Small intestine (tissue), 7 donors: Measurements from ENCODE around the gene PRAMEF18. TPM values are rescaled to one million over a fixed set of nuclear protein-coding genes. Genes with fewer than 3 reads are reported as not detected.
A peak's percentile ranks its signal among the peaks of the same experiment; 100 is the strongest.
"Not testable (repeated sequence)": the region's sequence is repeated elsewhere in the genome, so short reads cannot be mapped to it uniquely, and the experiment has no call there.

Source experiments
- DNase-seq, 2 donors: peaks; one replicate each; pipeline versions ENCODE4 v3.0.0 to v3.0.0-alpha.2; 2013
- FAIRE-seq: peaks from 2 replicates; lab custom pipeline; 2012; peaks lifted over from hg19 to GRCh38; lab: Jason Lieb, UNC
- H3K27ac ChIP-seq, 3 donors: one replicate each; pipeline ENCODE4 v1.5.1; 2013; ENCODE audit warnings: low read length in 2 of 3, mild to moderate bottlenecking in 2 of 3, control low read depth in 1 of 3, inconsistent platforms in 1 of 3, low read depth in 1 of 3, moderate library complexity in 1 of 3
- H3K27me3 ChIP-seq, 3 donors: one replicate each; pipeline ENCODE4 v1.6.1; 2013; ENCODE audit warnings: low read length in 3 of 3, inconsistent platforms in 1 of 3; ENCODE audit not compliant: control insufficient read depth in 3 of 3, insufficient read depth in 3 of 3
- H3K36me3 ChIP-seq, 3 donors: one replicate each; pipeline ENCODE4 v1.6.1; 2013; ENCODE audit warnings: low read length in 3 of 3, inconsistent platforms in 1 of 3, low read depth in 1 of 3, mild to moderate bottlenecking in 1 of 3, moderate library complexity in 1 of 3; ENCODE audit not compliant: control insufficient read depth in 3 of 3, insufficient read depth in 2 of 3
- H3K4me1 ChIP-seq, 3 donors: one replicate each; pipeline ENCODE4 v1.6.1; 2013; ENCODE audit warnings: low read length in 2 of 3, inconsistent platforms in 1 of 3, low read depth in 1 of 3, mild to moderate bottlenecking in 1 of 3, moderate library complexity in 1 of 3; ENCODE audit not compliant: control insufficient read depth in 3 of 3, insufficient read depth in 2 of 3
- H3K4me3 ChIP-seq, 3 donors: one replicate each; pipeline ENCODE4 v1.5.1; 2013; ENCODE audit warnings: low read length in 3 of 3, control low read depth in 1 of 3, inconsistent platforms in 1 of 3, low read depth in 1 of 3, mild to moderate bottlenecking in 1 of 3, moderate library complexity in 1 of 3
- H3K9me3 ChIP-seq, 2 donors: one replicate each; pipeline ENCODE4 v1.6.1; 2013; ENCODE audit warnings: low read depth in 1 of 2, low read length in 1 of 2; ENCODE audit not compliant: control insufficient read depth in 2 of 2, insufficient read depth in 1 of 2
- WGBS, 3 donors: extraction: QIAGEN DNeasy Blood & Tissue Kit; methylation state at CpG; one replicate each; pipeline ENCODE4 v1.1.7; 2013; 5-methylcytosine and 5-hydroxymethylcytosine counted together
- polyA plus RNA-seq, 4 donors: library from polyadenylated mRNA; stranded (reverse) in 3 of 4; unstranded in 1 of 4; fragments of 200-250 nt in 3 of 4; fragments of 120-200 nt in 1 of 4; gene quantifications; one replicate each; pipeline versions ENCODE4 v1.2.1 to v1.2.3, GENCODE V29; 2013
- donor health status: healthy with polysubstance abuse.
- donor health status: control.
- donor health status: control.
- donor health status: Bipolar disorder and iron deficiency.
- donor health status: healthy.

Gene PRAMEF18
- polyA plus RNA-seq, 4 donors = not detected

DNA sequence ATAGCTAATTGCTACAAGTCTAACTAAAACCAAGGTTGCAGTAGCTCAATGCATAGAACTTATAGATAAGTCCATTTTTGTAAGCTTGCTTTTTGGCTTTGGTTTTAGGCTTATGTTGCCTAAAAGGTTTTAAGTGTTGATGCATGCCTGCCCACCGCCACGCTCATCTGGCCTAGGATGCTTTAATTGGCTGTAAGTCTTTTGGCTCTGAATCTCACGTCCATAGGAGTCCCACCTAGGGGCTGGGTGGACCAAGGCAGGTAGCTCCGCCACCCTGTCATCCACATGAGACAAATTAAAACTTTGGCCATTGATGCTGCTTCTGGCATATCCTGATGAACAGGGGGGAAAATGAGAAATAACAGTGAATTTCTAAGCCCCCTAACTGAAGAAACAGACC lies 11.6 kb upstream of the PRAMEF18 start:
- H3K27ac ChIP-seq, H3K36me3 ChIP-seq, H3K4me1 ChIP-seq, FAIRE-seq, H3K27me3 ChIP-seq, H3K9me3 ChIP-seq, DNase-seq, H3K4me3 ChIP-seq: not testable (repeated sequence)
- 75 to 76% (median 76%) methylated on average over 4 of the region's 4 CpGs for WGBS, 3 donors

DNA sequence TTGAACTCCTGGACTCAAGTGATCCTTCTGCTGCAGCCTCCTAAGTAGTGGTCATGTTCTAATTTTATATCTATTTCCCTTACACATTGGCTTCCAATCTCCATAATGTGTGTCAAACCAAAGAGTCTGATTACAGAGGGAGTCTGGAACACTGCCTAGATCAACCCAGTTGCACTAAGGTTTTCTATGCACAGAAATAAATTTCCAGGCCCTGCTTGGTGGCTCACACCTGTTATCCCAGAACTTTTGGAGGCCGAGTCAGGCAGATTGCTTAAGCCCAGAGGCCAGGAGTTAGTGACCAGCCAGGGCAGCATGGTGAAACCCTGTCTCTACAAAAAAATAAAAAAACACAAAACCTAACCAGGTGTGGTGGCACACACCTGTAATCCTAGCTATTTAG lies 8.1 kb upstream of the PRAMEF18 start:
- WGBS, 3 donors = 61 to 75% (median 65%) methylated on average over 1 of the region's 1 CpG
- FAIRE-seq, DNase-seq: not testable (repeated sequence)

DNA sequence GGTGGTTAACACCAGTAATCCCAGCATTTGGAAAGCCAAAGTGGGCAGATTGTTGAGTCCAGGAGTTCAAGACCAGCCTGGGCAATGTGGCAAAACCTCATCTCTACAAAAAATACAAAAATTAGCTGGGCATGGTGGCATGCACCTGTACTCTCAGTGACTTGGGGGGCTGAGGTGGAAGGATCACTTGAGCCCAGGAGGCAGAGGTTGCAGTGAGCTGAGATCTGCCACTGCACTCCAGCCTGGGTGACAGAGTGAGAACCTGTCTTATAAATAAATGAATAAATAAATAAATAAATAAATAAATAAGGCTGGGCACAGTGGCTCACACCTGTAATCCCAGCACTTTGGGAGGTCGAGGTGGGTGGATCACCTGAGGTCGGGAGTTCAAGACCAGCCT lies 6.1 kb upstream of the PRAMEF18 start:
- H3K36me3 ChIP-seq, FAIRE-seq, DNase-seq, H3K9me3 ChIP-seq, H3K4me3 ChIP-seq, H3K27ac ChIP-seq, H3K4me1 ChIP-seq, H3K27me3 ChIP-seq: not testable (repeated sequence)
- 58 to 61% (median 60%) methylated on average over 2 of the region's 2 CpGs for WGBS, 3 donors

More for the DNA sequence above, 8.1 kb upstream of the PRAMEF18 start:
- not testable (repeated sequence) for H3K36me3 ChIP-seq, H3K4me3 ChIP-seq, H3K27ac ChIP-seq, H3K4me1 ChIP-seq, H3K9me3 ChIP-seq, H3K27me3 ChIP-seq

DNA sequence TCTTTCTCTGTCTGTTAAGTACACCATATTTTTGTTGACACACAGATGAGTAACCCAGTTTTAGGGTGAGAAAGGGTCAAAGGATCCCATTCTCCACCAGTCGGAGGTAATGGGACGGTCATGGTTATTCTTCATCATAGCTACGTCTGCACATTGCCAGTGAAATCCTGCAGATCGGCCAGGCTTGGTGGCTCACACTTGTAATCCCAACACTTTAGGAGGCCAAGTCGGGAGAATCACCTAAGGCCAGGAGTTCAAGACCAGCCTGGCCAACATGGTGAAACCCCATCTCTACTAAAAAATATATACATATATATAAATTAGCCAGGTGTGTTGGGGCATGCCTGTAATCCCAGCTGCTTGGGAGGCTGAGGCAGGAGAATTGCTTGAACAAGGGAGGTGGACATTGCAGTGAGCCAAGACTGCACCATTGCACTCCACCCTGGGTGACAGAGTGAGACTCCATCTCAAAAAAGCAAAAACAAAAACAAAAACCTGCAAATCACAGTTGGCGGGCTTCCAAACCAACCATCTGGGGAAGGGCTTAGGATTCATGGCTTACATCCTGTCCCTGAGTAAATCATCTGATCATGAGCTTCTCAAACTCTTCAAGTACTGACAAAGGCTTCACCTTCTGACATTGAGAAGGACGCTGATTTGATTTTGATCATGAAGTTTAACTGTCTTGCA lies 5.3 kb upstream of the PRAMEF18 start:
- H3K36me3 ChIP-seq, H3K4me1 ChIP-seq, H3K27ac ChIP-seq, DNase-seq, H3K4me3 ChIP-seq, H3K9me3 ChIP-seq, FAIRE-seq, H3K27me3 ChIP-seq: not testable (repeated sequence)
- 75 to 79% (median 79%) methylated on average over 7 of the region's 7 CpGs for WGBS, 3 donors

DNA sequence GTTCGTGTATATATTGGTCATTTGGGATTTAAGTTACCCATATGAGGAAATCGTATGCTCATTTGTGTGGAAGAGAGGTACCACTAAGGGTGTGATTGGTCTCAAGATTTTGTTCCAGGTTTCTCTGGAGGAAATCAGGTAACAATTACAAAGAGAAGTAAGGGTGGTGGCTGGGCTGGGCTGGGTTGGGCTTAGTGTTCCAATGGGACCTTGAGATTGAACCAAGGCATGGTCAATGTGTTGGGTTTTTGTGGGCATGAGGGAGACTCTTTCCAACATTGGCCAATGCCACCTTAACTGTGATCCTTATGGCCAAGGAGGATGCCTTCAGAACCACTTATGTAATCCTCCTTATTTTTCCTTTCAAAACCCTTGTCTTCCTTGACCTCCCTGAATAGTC lies 4.6 kb upstream of the PRAMEF18 start:
- not testable (repeated sequence) for H3K36me3 ChIP-seq, H3K4me3 ChIP-seq, H3K27ac ChIP-seq, H3K9me3 ChIP-seq, DNase-seq, FAIRE-seq, H3K4me1 ChIP-seq, H3K27me3 ChIP-seq
- 79 to 82% (median 81%) methylated on average over 2 of the region's 2 CpGs for WGBS, 3 donors

DNA sequence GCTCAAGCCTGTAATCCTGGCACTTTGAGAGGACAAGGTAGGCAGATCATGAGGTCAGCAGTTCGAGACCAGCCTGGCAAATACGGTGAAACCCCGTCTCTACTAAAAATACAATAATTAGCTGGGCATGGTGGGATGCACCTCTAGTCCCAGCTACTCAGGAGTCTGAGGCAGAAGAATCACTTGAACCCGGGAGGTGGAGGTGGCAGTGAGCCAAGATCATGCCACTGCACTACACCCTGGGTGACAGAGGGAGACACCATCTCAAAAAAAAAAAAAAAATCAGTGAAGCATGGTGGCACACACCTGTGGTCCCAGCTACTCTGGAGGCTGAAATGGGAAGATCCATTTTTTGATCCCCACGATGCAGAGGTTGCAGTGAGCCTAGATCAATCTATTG lies 4.1 kb upstream of the PRAMEF18 start:
- DNase-seq = not testable (repeated sequence)

DNA sequence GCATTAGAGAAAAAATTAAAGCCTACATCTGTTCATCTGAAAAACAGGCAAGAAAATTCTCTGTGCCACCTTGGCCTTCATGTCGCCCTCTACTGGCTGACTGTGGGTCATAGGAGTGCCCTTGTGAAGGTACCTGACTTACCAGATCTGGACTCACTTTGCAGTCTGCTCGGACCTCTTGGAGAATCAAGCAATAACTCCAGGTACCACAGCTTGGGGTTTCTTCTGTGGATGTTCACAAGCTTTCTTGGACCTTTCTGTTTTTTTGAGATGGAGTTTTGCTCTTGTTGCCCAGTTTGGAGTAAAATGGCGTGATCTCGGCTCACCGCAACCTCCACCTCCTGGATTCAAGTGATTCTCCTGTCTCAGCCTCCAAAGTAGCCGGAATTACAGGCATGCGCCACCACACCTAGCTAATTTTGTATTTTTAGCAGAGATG lies 2.4 kb upstream of the PRAMEF18 start:
- Histone ChIP-seq H3K36me3 (no peaks in the 10 kb centered on the region), H3K27ac (no peak overlapping the region), H3K27me3 (peaks cover 0 to 3% (median 0%) of the 10 kb centered on the region in 3 donors), H3K9me3 (no peaks in the 10 kb centered on the region), H3K4me3 (no peak overlapping the region), H3K4me1 (no peaks in the 10 kb centered on the region)
- WGBS, 3 donors = 70 to 72% (median 71%) methylated on average over 7 of the region's 7 CpGs
- DNase-seq (peak in 1 of 2 donors; percentile 45), FAIRE-seq (no peak)

More for the DNA sequence above, 4.1 kb upstream of the PRAMEF18 start:
- H3K4me3 ChIP-seq, H3K4me1 ChIP-seq, FAIRE-seq, H3K36me3 ChIP-seq, H3K27ac ChIP-seq, H3K9me3 ChIP-seq, H3K27me3 ChIP-seq: not testable (repeated sequence)
- 72 to 81% (median 76%) methylated on average over 5 of the region's 5 CpGs for WGBS, 3 donors

DNA sequence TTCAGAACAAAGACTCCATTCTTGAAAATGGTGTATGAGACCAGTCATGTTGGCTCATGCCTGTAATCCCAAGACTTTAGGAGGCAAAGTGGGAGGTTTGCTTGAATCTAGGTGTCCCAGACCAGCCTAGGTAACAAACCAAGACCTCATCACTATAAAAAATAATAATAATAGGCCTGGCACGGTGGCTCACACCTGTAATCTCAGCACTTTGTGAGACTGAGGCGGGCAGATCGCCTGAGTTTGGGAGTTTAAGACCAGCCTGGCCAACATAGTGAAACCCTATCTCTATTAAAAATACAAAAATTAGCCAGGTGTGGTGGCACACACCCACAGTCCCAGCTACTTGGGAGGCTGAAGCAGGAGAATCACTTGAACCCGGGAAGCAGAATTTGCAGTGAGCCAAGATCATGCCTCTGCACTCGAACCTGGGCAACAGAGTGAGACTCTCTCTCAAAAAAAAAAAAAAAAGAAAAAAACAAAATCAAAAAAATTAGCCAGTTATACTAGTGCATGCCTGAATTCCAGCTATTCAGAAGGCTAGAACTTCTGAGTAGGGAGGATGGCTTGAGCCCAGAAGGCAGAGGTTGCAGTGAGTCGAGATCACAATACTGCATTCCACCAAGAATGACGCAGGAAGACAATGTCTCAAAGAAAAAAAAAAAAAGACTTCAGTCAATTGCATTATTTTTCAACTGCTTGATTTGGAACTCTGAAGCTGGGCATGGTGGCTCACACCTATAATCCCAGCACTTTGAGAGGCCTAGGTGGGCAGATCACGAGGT lies 1.5 kb upstream of the PRAMEF18 start:
- H3K36me3 ChIP-seq, H3K4me3 ChIP-seq, H3K9me3 ChIP-seq, H3K27ac ChIP-seq, FAIRE-seq, H3K4me1 ChIP-seq, DNase-seq, H3K27me3 ChIP-seq: not testable (repeated sequence)
- 81 to 85% (median 82%) methylated on average over 8 of the region's 8 CpGs for WGBS, 3 donors
